Panc1 (cell line): ENCODE measurements around the gene C6orf89. TPM values are rescaled to one million over a fixed set of nuclear protein-coding genes. Genes with fewer than 3 reads are reported as not detected.

Experiments used
- ATAC-seq: fragments of 200-7000 bp; cut with Tn5 transposase; 2 replicates; pipeline ENCODE4 v1.9.1; 2020; ENCODE audit warnings: mild to moderate bottlenecking, moderate library complexity
- BruUV-seq: library from RNA; stranded (reverse); fragments of 400-500 nt; replicated peaks from 2 replicates; lab custom pipeline; 2021; lab: Mats Ljungman, UMichigan
- CTCF ChIA-PET: fragments of 300-600 bp; sonication (Branson Sonifier 250); formaldehyde crosslinking; loops from one replicate; lab custom pipeline; 2022; ENCODE audit warnings: antibody characterized with exemption; lab: Charles Lee
- POLR2A ChIA-PET: fragments of 300-600 bp; sonication (Branson Sonifier 250); formaldehyde crosslinking; loops from one replicate; lab custom pipeline; 2022; ENCODE audit warnings: antibody characterized with exemption; lab: Charles Lee
- DNase-seq: peaks from one replicate; pipeline ENCODE4 v3.0.0-alpha.2; 2010; ENCODE audit warnings: low read depth, low spot score
- H3K27ac ChIP-seq: 2 replicates; pipeline ENCODE4 v1.5.1; 2011; ENCODE audit warnings: mild to moderate bottlenecking, low read length, inconsistent platforms
- H3K27me3 ChIP-seq: fragments of 200-500 bp; sonication (Bioruptor generic); 2 replicates; pipeline ENCODE4 v1.6.0; 2014; ENCODE audit warnings: low read length, inconsistent platforms; ENCODE audit not compliant: control insufficient read depth, insufficient read depth
- H3K36me3 ChIP-seq: fragments of 200-500 bp; sonication (Bioruptor generic); 2 replicates; pipeline ENCODE4 v1.5.1; 2014; ENCODE audit warnings: inconsistent platforms, mild to moderate bottlenecking, low read length, moderate library complexity; ENCODE audit not compliant: control insufficient read depth, insufficient read depth
- H3K4me1 ChIP-seq: 2 replicates; pipeline ENCODE4 v1.5.1; 2011; ENCODE audit warnings: inconsistent platforms, mild to moderate bottlenecking, low read length, moderate library complexity; ENCODE audit not compliant: control insufficient read depth, insufficient read depth
- H3K4me3 ChIP-seq, 2 experiments: 2 replicates each; pipeline ENCODE4 v1.5.1; 2011 to 2012; ENCODE audit warnings: low read depth in 2 of 2, low read length in 2 of 2, mild to moderate bottlenecking in 2 of 2, inconsistent platforms in 1 of 2, moderate library complexity in 1 of 2
- H3K9me3 ChIP-seq: fragments of 200-500 bp; sonication (Bioruptor generic); 2 replicates; pipeline ENCODE4 v1.5.1; 2014; ENCODE audit warnings: low read depth, mild to moderate bottlenecking, inconsistent platforms, low read length, moderate library complexity; ENCODE audit not compliant: control insufficient read depth, insufficient read depth
- POLR2AphosphoS5 ChIP-seq: IDR thresholded peaks from 2 replicates; pipeline ENCODE4 v1.6.1; 2012; ENCODE audit warnings: mild to moderate bottlenecking, low read depth, low read length, moderate library complexity
- SIN3A ChIP-seq: IDR thresholded peaks from 2 replicates; pipeline ENCODE4 v1.6.1; 2012; ENCODE audit warnings: low read depth, mild to moderate bottlenecking, low read length, moderate library complexity, borderline replicate concordance; ENCODE audit not compliant: insufficient read depth
- TCF7L2 ChIP-seq: IDR thresholded peaks from 2 replicates; pipeline ENCODE4 v1.6.1; 2011; ENCODE audit warnings: mild to moderate bottlenecking, low read depth, low read length, inconsistent platforms
- in situ Hi-C: cut with HindIII; loops from 2 replicates; pipeline ENCODE4 v1.10.0; 2016; ENCODE audit warnings: low sequenced_read_pairs, low pct_unique_long_range_greater_than_20kb
- intact Hi-C: fragments of 100-400 bp; cut with micrococcal nuclease; formaldehyde crosslinking; loops from one replicate; pipeline ENCODE4 v1.10.0; 2022; ENCODE audit not compliant: unreplicated experiment
- total RNA-seq: library from RNA; stranded (reverse); gene quantifications from one replicate; pipeline ENCODE4 v1.2.1, GENCODE V29; 2021; ENCODE audit not compliant: unreplicated experiment
- TF ChIP-seq, protein P1 (sequence below): fragments of 450-650 bp; IDR thresholded peaks from 2 replicates; pipeline ENCODE4 v1.5.1; 2017; ENCODE audit warnings: mild to moderate bottlenecking
- TF ChIP-seq, protein P2 (sequence below), 2 experiments: IDR thresholded peaks; 2 replicates each; pipeline ENCODE4 v1.6.1; 2011 to 2012; ENCODE audit warnings: low read depth in 2 of 2, control low read depth in 1 of 2, low read length in 1 of 2, mild to moderate bottlenecking in 1 of 2, moderate library complexity in 1 of 2; ENCODE audit not compliant: insufficient read depth in 1 of 2

The C6orf89 gene
- total RNA-seq, 1 experiment from 2014 or later: 59.2 TPM

DNA sequence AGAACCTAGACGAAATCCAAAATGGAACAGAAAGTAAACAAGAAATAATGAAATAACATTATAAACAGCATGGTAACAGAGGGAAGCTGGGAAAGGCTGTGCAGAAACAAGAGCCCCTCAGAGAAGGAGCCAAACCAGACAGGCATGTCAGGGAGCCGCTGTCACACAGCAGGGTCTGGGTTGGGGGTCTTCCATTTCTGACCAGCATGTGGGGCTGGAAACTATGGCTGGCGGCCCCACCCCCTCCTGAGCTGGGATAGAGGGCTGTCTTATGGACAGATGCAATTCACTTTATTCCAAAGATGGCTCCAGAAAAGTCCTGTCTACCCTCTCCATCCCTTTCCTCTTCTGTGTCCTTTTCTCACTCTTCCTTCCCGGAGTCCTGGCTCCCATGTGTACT lies 27.3 kb downstream of the C6orf89 start:
- Histone ChIP-seq H3K4me1 (peaks cover 33% of the 10 kb centered on the region), H3K4me3 (no peak overlapping the region), H3K9me3 (no peaks in the 10 kb centered on the region), H3K36me3 (peaks cover 4% of the 10 kb centered on the region), H3K27ac (peak overlapping the region; percentile 77), H3K27me3 (no peaks in the 10 kb centered on the region)
- DNase-seq (no peak), ATAC-seq (peak; percentile 7; the same call in 1 of the 2 replicates)
- TF ChIP-seq TCF7L2 (no peak), SIN3A (no peak), POLR2AphosphoS5 (no peak)
- TF ChIP-seq, protein P1, sequence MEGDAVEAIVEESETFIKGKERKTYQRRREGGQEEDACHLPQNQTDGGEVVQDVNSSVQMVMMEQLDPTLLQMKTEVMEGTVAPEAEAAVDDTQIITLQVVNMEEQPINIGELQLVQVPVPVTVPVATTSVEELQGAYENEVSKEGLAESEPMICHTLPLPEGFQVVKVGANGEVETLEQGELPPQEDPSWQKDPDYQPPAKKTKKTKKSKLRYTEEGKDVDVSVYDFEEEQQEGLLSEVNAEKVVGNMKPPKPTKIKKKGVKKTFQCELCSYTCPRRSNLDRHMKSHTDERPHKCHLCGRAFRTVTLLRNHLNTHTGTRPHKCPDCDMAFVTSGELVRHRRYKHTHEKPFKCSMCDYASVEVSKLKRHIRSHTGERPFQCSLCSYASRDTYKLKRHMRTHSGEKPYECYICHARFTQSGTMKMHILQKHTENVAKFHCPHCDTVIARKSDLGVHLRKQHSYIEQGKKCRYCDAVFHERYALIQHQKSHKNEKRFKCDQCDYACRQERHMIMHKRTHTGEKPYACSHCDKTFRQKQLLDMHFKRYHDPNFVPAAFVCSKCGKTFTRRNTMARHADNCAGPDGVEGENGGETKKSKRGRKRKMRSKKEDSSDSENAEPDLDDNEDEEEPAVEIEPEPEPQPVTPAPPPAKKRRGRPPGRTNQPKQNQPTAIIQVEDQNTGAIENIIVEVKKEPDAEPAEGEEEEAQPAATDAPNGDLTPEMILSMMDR: no peak
- TF ChIP-seq, protein P2, sequence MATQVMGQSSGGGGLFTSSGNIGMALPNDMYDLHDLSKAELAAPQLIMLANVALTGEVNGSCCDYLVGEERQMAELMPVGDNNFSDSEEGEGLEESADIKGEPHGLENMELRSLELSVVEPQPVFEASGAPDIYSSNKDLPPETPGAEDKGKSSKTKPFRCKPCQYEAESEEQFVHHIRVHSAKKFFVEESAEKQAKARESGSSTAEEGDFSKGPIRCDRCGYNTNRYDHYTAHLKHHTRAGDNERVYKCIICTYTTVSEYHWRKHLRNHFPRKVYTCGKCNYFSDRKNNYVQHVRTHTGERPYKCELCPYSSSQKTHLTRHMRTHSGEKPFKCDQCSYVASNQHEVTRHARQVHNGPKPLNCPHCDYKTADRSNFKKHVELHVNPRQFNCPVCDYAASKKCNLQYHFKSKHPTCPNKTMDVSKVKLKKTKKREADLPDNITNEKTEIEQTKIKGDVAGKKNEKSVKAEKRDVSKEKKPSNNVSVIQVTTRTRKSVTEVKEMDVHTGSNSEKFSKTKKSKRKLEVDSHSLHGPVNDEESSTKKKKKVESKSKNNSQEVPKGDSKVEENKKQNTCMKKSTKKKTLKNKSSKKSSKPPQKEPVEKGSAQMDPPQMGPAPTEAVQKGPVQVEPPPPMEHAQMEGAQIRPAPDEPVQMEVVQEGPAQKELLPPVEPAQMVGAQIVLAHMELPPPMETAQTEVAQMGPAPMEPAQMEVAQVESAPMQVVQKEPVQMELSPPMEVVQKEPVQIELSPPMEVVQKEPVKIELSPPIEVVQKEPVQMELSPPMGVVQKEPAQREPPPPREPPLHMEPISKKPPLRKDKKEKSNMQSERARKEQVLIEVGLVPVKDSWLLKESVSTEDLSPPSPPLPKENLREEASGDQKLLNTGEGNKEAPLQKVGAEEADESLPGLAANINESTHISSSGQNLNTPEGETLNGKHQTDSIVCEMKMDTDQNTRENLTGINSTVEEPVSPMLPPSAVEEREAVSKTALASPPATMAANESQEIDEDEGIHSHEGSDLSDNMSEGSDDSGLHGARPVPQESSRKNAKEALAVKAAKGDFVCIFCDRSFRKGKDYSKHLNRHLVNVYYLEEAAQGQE (IDR thresholded peaks at IDR 0.05; ENCODE audit: insufficient read depth in 1 of 2, low read depth in 2 of 2, low read length in 1 of 2): no peak
- POLR2A ChIA-PET: interaction anchor here (1.1 kb wide), 1 partner anchor 11 kb away, joined by 3 read pairs; no protein-coding TSS in a partner anchor
- CTCF ChIA-PET: interaction anchor here (0.5 kb wide), 1 partner anchor 100 kb away, joined by 4 read pairs; no protein-coding TSS in a partner anchor
- intact Hi-C loops: no loop called here
- BruUV-seq: no TSS peak
- in situ Hi-C loops: no loop called here

DNA sequence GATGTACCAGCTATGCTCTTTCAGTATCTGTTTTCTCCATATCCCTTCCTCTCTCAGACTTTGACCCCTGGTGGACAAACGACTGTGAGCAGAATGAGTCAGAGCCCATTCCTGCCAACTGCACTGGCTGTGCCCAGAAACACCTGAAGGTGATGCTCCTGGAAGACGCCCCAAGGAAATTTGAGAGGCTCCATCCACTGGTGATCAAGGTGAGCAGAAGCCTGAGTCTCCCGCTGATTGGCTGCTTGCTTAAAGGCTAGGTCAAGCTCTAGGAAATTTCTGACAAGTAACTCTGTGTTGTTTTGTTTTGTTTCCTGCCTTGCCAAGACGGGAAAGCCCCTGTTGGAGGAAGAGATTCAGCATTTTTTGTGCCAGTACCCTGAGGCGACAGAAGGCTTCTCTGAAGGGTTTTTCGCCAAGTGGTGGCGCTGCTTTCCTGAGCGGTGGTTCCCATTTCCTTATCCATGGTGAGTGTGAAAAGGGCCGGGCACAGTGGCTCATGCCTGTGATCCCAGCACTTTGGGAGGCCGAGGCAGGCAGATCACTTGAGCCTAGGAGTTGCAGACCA lies 28.6 kb downstream of the C6orf89 start:
- intact Hi-C loops: no loop called here
- Histone ChIP-seq H3K27ac (no peak overlapping the region; the same call in 1 of the 2 replicates), H3K4me3 (no peak overlapping the region), H3K9me3 (no peaks in the 10 kb centered on the region), H3K27me3 (no peaks in the 10 kb centered on the region), H3K36me3 (peaks cover 5% of the 10 kb centered on the region; the same call in 1 of the 2 replicates), H3K4me1 (peaks cover 36% of the 10 kb centered on the region)
- no TSS peak for BruUV-seq
- in situ Hi-C loops: no loop called here
- ATAC-seq (peak; percentile 83), DNase-seq (peak; percentile 42)
- CTCF ChIA-PET: interaction anchor here (0.5 to 1.8 kb wide), 15 partner anchors 29 to 551 kb away, joined by 3 to 11 read pairs (median 6); partner anchors contain the start of genes C6orf89 and PPIL1
- TF ChIP-seq, protein P1: peak; percentile 65
- TF ChIP-seq TCF7L2: no peak
- POLR2A ChIA-PET: interaction anchor here (0.6 to 1.1 kb wide), 2 partner anchors 12 to 45 kb away, joined by 3 to 6 read pairs; no protein-coding TSS in a partner anchor
